SH-SY5Y (cell line): ENCODE measurements around the gene GSTK1.

ENCODE experiments used
- GATA2 ChIP-seq: IDR thresholded peaks from 2 replicates; pipeline ENCODE4 v1.6.1; 2011; ENCODE audit warnings: mild to moderate bottlenecking, low read depth, low read length
- GATA3 ChIP-seq: IDR thresholded peaks from 2 replicates; pipeline ENCODE4 v1.6.1; 2011; ENCODE audit warnings: low read depth, mild to moderate bottlenecking, low read length, moderate library complexity

DNA sequence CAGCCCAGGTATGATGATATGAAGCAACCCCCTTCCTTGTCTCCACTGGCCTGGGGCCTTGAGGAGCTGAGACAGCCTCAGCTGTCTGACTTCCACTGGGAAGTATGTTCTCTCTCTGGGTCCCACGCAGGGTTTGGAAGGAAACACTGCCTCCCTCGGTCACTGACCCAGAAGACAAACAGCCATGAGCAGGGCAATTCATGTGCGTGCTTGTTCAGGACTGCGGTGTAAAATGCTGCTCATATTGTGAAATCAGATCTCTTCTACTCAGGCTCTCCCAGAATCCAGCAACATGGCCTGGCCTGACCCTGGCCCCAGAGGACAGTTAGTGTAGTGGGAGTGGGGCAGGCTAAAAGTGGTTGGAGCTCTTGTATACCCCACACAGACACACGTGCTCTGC is 55.4 kb downstream of the GSTK1 start:
- TF ChIP-seq GATA2 (no peak), GATA3 (no peak)
